PC-9 (cell line): ENCODE data around the gene TMOD1.

Source experiments
- CTCF ChIP-seq: fragments of 200-600 bp; sonication (generic); conservative IDR thresholded peaks from 2 replicates; pipeline ENCODE4 v1.6.1; 2017; ENCODE audit warnings: mixed run types, antibody characterized with exemption, mild to moderate bottlenecking, moderate library complexity
- EZH2 ChIP-seq: fragments of 200-600 bp; sonication (generic); IDR thresholded peaks from 2 replicates; pipeline ENCODE4 v1.8.0; 2017; ENCODE audit warnings: antibody characterized with exemption, low read depth

- TF ChIP-seq CTCF (no peak), EZH2 (no peak)
Observed at GRCh38 chr9:97594381-97594921, 93.0 kb downstream of the TMOD1 start.
